ENCODE measurements around the gene SMAD6. TPM values are rescaled to one million over a fixed set of nuclear protein-coding genes. Genes with fewer than 3 reads are reported as not detected.

Gene SMAD6
- total RNA-seq, 4 donors from 2014 or later, result 9.2 to 68.8 (median 12.4) TPM

DNA sequence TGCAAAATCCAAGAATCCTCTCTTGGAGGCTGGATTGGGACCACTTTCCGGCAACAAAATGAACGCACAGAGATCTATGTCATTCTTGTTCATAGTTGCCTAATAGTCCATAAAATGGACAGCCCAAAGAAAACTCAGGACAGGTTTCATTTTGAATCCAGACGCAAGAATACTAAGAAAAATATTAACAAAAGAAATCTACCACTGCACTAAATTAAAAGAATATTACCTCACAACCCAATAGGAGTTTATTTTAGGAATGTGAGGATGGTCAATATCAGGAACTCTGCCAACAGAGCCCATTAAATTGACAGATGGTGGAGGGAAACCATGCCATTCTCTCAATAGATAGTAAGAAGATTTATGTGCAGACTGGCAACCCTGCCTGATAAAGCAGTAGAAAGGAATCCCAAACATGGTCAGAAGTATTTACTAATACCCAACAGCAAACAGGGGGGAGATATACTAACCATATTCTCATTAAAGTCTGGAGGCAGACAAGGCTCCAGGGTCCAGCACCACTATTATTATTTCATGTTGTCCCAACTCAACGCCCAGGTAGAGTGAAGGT, 127.6 kb downstream of the SMAD6 start:
- TF ChIP-seq, protein P1, sequence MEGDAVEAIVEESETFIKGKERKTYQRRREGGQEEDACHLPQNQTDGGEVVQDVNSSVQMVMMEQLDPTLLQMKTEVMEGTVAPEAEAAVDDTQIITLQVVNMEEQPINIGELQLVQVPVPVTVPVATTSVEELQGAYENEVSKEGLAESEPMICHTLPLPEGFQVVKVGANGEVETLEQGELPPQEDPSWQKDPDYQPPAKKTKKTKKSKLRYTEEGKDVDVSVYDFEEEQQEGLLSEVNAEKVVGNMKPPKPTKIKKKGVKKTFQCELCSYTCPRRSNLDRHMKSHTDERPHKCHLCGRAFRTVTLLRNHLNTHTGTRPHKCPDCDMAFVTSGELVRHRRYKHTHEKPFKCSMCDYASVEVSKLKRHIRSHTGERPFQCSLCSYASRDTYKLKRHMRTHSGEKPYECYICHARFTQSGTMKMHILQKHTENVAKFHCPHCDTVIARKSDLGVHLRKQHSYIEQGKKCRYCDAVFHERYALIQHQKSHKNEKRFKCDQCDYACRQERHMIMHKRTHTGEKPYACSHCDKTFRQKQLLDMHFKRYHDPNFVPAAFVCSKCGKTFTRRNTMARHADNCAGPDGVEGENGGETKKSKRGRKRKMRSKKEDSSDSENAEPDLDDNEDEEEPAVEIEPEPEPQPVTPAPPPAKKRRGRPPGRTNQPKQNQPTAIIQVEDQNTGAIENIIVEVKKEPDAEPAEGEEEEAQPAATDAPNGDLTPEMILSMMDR (IDR thresholded peaks at IDR 0.05; ENCODE audit: low read depth), result no peak

DNA sequence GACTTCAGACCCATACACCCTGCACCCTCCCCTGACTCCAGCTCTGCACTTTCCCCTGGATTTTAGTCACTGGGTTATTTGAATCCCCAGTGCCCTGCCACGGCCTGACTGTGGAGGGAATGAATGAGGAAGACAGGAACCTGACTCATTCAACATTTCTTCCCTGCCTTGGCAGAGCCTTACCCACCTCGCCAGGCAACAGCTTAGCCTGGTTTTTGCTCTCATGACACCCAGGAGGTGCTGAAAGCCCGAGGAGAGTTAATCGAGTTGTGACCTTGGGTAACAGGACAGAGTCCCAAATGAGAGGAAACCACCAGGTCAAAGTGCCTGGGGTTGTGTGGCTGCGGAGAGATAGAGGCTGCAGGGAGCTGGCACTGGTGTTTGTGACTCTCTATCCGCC, 128.3 kb downstream of the SMAD6 start:
- TF ChIP-seq, protein P1 (IDR thresholded peaks at IDR 0.05; ENCODE audit: low read depth), result no peak

DNA sequence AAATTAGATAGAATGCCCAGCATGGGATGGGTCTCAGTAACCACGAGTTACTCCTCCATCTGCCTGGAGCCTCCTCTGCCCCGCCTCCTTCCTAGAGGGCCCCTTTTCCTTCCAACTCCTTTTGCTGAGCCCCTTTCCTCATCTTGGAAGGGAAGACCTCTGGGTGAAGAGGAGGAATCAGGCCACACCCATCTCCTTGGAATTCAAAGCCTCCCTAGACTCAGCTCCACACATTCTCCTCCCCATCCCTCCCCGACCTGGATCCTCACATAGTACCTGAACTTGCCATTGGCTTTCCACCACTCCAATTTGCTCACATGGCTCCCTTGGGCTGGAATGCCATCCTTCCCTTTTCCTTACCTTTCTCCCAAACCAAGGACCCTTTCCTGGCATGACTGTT, 128.8 kb downstream of the SMAD6 start:
- TF ChIP-seq, protein P1 (IDR thresholded peaks at IDR 0.05; ENCODE audit: low read depth), result no peak

DNA sequence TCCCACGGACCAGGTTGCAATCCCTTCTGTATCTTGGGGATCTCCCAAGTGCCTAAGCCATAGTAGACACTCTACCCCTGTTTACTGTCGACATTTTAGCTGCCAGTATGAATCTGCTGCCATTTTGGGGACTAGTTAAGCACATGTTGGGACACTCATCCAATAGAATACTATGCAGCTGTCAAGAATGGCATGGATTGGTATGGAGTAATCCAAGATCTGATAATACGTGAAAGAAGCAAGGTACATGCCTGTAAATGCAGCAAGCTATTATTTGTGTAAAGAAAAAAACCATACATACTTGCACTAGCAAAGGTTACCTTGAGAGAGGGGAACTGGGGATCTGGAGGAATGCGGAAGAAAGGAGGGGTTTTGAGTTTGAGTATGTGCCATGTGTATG, 129.3 kb downstream of the SMAD6 start:
- TF ChIP-seq, protein P1 (IDR thresholded peaks at IDR 0.05; ENCODE audit: low read depth), result no peak

DNA sequence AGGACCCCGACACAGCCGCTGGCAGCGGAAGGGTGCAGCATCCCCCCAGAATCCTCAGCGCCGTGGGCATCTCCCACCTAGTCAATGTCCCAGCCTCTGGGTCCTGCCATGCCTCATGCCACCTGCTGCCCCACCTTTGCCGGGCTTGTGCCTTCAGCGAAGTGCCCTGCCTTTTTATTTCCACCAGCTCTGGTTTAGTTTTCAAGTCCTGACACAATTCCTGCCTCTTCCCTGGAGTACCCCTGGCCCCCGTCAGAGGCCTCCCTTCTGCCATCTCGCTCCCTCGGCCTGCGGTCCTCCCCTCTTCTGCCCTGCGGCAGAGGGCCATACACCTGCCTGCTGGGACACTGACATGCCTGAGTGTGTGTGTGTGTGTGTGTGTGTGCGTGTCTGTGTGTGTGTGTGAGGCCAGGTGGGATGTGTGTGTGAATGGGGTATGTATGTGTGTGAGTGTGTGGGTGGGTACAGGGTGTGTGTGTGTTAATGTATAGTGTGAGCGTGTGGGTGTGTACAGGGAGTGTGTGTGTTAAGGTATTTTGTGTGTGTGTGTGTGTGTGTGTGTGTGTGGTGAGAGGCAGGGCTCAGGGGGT, 129.9 kb downstream of the SMAD6 start:
- TF ChIP-seq, protein P1 (IDR thresholded peaks at IDR 0.05; ENCODE audit: low read depth), result no peak

Other genes starting within 250 kb of the SMAD6 start
- gene SNAPC5, start 204.5 kb upstream of the SMAD6 start, total RNA-seq, result 10 to 100 TPM; 19.8 to 29.7 (median 21.9) TPM
- gene RPL4, start 197.4 kb upstream of the SMAD6 start, total RNA-seq, result 1,000 to 10,000 TPM; 2,362 to 3,294 (median 2,460) TPM
- gene ZWILCH, start 196.9 kb upstream of the SMAD6 start, total RNA-seq, result 1 to 10 TPM; 2.9 to 6.0 (median 4.5) TPM
- gene LCTL, start 136.2 kb upstream of the SMAD6 start, total RNA-seq, result not detected